GM23248 (cell line): ENCODE measurements around the gene SSNA1.

Experiments
- EZH2 ChIP-seq: fragments of 200-600 bp; sonication (generic); IDR thresholded peaks from 2 replicates; pipeline ENCODE4 v1.6.1; 2018; ENCODE audit warnings: antibody characterized with exemption, mild to moderate bottlenecking; ENCODE audit not compliant: insufficient read depth, poor library complexity, severe bottlenecking
- EZH2phosphoT487 ChIP-seq: fragments of 200-600 bp; sonication (generic); IDR thresholded peaks from 2 replicates; pipeline ENCODE4 v1.6.1; 2018; ENCODE audit warnings: antibody characterized with exemption, moderate library complexity, mild to moderate bottlenecking, low read depth; ENCODE audit not compliant: insufficient read depth

- TF ChIP-seq EZH2phosphoT487 (no peak), EZH2 (no peak)
Observed at GRCh38 chr9:137217276-137218211, 29.1 kb downstream of the SSNA1 start.
